Body of pancreas (tissue), 4 donors: ENCODE results near the gene RHD. TPM values are rescaled to one million over a fixed set of nuclear protein-coding genes. Genes with fewer than 3 reads are reported as not detected.
"Not testable (repeated sequence)": the region's sequence is repeated elsewhere in the genome, so short reads cannot be mapped to it uniquely, and the experiment has no call there.

Source experiments
- ATAC-seq: fragments of 150-250 bp; one replicate; pipeline ENCODE4 v1.9.1; 2016
- DNase-seq, 4 donors: peaks; one replicate each; pipeline ENCODE4 v3.0.0-alpha.2; 2019
- H3K27ac ChIP-seq, 4 donors: fragments of 200-600 bp; sonication (generic); 1 replicate in 3 of 4; 2 replicates in 1 of 4; pipeline versions ENCODE4 v1.5.1 to v1.6.1; 2016 to 2019; ENCODE audit warnings: mild to moderate bottlenecking in 1 of 4, mixed read lengths in 1 of 4, moderate library complexity in 1 of 4
- H3K27me3 ChIP-seq, 2 donors: fragments of 200-600 bp; sonication (generic); one replicate each; pipeline ENCODE4 v1.6.0; 2016; ENCODE audit warnings: mild to moderate bottlenecking in 1 of 2
- H3K36me3 ChIP-seq, 2 donors: fragments of 200-600 bp; sonication (generic); replicated peaks in 1 of 2; 2 replicates each; pipeline ENCODE4 v1.5.1; 2016; ENCODE audit warnings: low read depth in 2 of 2; ENCODE audit not compliant: insufficient read depth in 1 of 2
- H3K4me1 ChIP-seq: fragments of 200-600 bp; sonication (generic); one replicate; pipeline ENCODE4 v1.6.0; 2016
- H3K4me3 ChIP-seq, 2 donors: fragments of 200-600 bp; sonication (generic); 1 replicate in 1 of 2; 2 replicates in 1 of 2; pipeline ENCODE4 v1.5.1; 2016 to 2019
- H3K9me3 ChIP-seq, 3 donors: fragments of 200-600 bp; sonication (generic); 1 replicate in 2 of 3; 2 replicates in 1 of 3; pipeline ENCODE4 v1.5.1; 2016
- WGBS, 2 donors: methylation state at CpG; one replicate each; pipeline ENCODE4 v1.1.5; 2017; 5-methylcytosine and 5-hydroxymethylcytosine counted together
- intact Hi-C: fragments of 100-400 bp; cut with DNase I; formaldehyde crosslinking; loops from one replicate; pipeline ENCODE4 v1.15.1; 2023
- total RNA-seq, 2 donors: library from RNA; depleted of rRNA; stranded (reverse); fragments of >200 nt; gene quantifications; one replicate each; pipeline ENCODE4 v1.1.0, GENCODE V29; 2016

Gene RHD
- total RNA-seq, 2 donors from 2014 or later: not detected

- ATAC-seq, H3K4me3 ChIP-seq, DNase-seq, H3K27me3 ChIP-seq, H3K27ac ChIP-seq, H3K9me3 ChIP-seq, intact Hi-C loops, H3K36me3 ChIP-seq, H3K4me1 ChIP-seq: not testable (repeated sequence)
- WGBS, 2 donors: 88 to 96% methylated on average over 9 of the region's 9 CpGs
Observed at GRCh38 chr1:25320314-25320938, 48.1 kb downstream of the RHD start.

- ATAC-seq, H3K4me1 ChIP-seq, H3K4me3 ChIP-seq, H3K27me3 ChIP-seq, H3K27ac ChIP-seq, intact Hi-C loops, H3K9me3 ChIP-seq, H3K36me3 ChIP-seq, DNase-seq: not testable (repeated sequence)
- WGBS, 2 donors: 85 to 89% methylated on average over 9 of the region's 9 CpGs
Observed at GRCh38 chr1:25322127-25322526, 49.8 kb downstream of the RHD start.

GRCh38 chr1:25324407-25324806 is 52.1 kb downstream of the RHD start:
- H3K36me3 ChIP-seq, H3K4me1 ChIP-seq, H3K27ac ChIP-seq, H3K27me3 ChIP-seq, H3K9me3 ChIP-seq, DNase-seq, H3K4me3 ChIP-seq, intact Hi-C loops, ATAC-seq: not testable (repeated sequence)
- 85 to 100% methylated on average over 2 to 3 of the region's 3 CpGs for WGBS, 2 donors

- DNase-seq, intact Hi-C loops, H3K27ac ChIP-seq, H3K9me3 ChIP-seq, H3K27me3 ChIP-seq, H3K36me3 ChIP-seq, H3K4me3 ChIP-seq, H3K4me1 ChIP-seq, ATAC-seq: not testable (repeated sequence)
- no CpG with 5 or more reads among the region's 17 CpGs for WGBS, 2 donors
Observed at GRCh38 chr1:25327864-25328790, 55.8 kb downstream of the RHD start.

GRCh38 chr1:25328791-25329185 is 56.5 kb downstream of the RHD start:
- intact Hi-C loops, H3K36me3 ChIP-seq, H3K4me1 ChIP-seq, H3K9me3 ChIP-seq, DNase-seq, H3K4me3 ChIP-seq, H3K27me3 ChIP-seq, ATAC-seq, H3K27ac ChIP-seq: not testable (repeated sequence)
- WGBS, 2 donors: 70 to 94% methylated on average over 4 of the region's 4 CpGs

- H3K9me3 ChIP-seq, H3K36me3 ChIP-seq, DNase-seq, H3K4me3 ChIP-seq, H3K4me1 ChIP-seq, intact Hi-C loops, ATAC-seq, H3K27me3 ChIP-seq, H3K27ac ChIP-seq: not testable (repeated sequence)
- WGBS, 2 donors: 81 to 84% methylated on average over 5 of the region's 5 CpGs
Observed at GRCh38 chr1:25329336-25329735, 57.0 kb downstream of the RHD start.

- H3K4me3 ChIP-seq, H3K27me3 ChIP-seq, intact Hi-C loops, H3K9me3 ChIP-seq, H3K27ac ChIP-seq, ATAC-seq, H3K4me1 ChIP-seq, H3K36me3 ChIP-seq, DNase-seq: not testable (repeated sequence)
- WGBS, 2 donors: 69 to 92% methylated on average over 1 to 5 of the region's 5 CpGs
Observed at GRCh38 chr1:25329950-25330349, 57.6 kb downstream of the RHD start.

GRCh38 chr1:25336922-25337354 is 64.6 kb downstream of the RHD start:
- peaks cover 26% of the 10 kb centered on the region for H3K4me1 ChIP-seq
- peak overlapping the region in 2 of 4 donors; percentile 25 to 28 for H3K27ac ChIP-seq
- H3K27me3 ChIP-seq, H3K9me3 ChIP-seq, H3K36me3 ChIP-seq, intact Hi-C loops: not testable (repeated sequence)
- H3K4me3 ChIP-seq: peak overlapping the region in 1 of 2 donors; percentile 45
- peak; percentile 30 to 62 (median 48) for DNase-seq
- WGBS, 2 donors: 1% methylated on average over 7 to 13 of the region's 29 CpGs
- ATAC-seq: peak; percentile 16

GRCh38 chr1:25337483-25338187 is 65.3 kb downstream of the RHD start:
- H3K27ac ChIP-seq: peak overlapping the region; percentile 82 to 95 (median 92)
- H3K4me1 ChIP-seq: peaks cover 30% of the 10 kb centered on the region
- intact Hi-C loops, H3K9me3 ChIP-seq, H3K27me3 ChIP-seq, H3K36me3 ChIP-seq: not testable (repeated sequence)
- peak overlapping the region; percentile 41 to 57 for H3K4me3 ChIP-seq
- ATAC-seq (peak; percentile 71), DNase-seq (peak in 1 of 4 donors; percentile 12)
- WGBS, 2 donors: 0% methylated on average over 19 of the region's 39 CpGs; no CpG with 5 or more reads in 1 of the 2 donors
